ENCODE measurements around the gene TRAPPC5. TPM values are rescaled to one million over a fixed set of nuclear protein-coding genes. Genes with fewer than 3 reads are reported as not detected.
A peak's percentile ranks its signal among the peaks of the same experiment; 100 is the strongest.

TRAPPC5 gene
- total RNA-seq, 1 experiment from 2014 or later: 77.4 TPM

DNA sequence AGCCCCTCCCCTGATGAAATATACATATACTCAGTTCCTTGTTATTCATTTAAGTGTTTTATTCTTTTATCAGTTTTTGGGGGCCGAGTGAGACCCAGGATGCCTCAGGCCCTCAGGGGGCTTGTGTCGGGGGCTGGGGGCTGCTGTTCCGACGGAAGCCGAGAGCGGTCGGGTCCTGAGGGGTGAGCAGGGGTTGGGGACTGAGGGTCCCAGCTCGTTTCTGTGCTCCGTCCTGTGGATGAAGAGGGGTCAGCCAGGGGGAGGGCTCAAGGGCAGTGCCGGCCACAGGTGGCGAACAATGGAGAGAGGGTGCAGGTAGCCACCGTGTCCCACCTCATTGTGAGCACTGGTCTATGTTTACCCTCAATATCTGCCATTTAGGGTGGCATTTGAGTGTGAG is 49.1 kb upstream of the TRAPPC5 start:
- no peak overlapping the region for H4K8ac ChIP-seq (replicated peaks; ENCODE audit: insufficient read length, low read depth, low read length)
- no peak overlapping the region for H3K14ac ChIP-seq (ENCODE audit: insufficient read depth, low read length)
- peaks cover 16% of the 10 kb centered on the region; the same call in 1 of the 2 replicates for H3K27me3 ChIP-seq (ENCODE audit: insufficient read depth, low read length)
- TF ChIP-seq, protein P1, sequence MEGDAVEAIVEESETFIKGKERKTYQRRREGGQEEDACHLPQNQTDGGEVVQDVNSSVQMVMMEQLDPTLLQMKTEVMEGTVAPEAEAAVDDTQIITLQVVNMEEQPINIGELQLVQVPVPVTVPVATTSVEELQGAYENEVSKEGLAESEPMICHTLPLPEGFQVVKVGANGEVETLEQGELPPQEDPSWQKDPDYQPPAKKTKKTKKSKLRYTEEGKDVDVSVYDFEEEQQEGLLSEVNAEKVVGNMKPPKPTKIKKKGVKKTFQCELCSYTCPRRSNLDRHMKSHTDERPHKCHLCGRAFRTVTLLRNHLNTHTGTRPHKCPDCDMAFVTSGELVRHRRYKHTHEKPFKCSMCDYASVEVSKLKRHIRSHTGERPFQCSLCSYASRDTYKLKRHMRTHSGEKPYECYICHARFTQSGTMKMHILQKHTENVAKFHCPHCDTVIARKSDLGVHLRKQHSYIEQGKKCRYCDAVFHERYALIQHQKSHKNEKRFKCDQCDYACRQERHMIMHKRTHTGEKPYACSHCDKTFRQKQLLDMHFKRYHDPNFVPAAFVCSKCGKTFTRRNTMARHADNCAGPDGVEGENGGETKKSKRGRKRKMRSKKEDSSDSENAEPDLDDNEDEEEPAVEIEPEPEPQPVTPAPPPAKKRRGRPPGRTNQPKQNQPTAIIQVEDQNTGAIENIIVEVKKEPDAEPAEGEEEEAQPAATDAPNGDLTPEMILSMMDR (conservative IDR thresholded peaks at IDR 0.05): no peak
- H3K4ac ChIP-seq (ENCODE audit: low read depth, low read length): no peak overlapping the region
- H3K36me3 Mint-ChIP-seq (ENCODE audit: insufficient read depth in 1 of 3, low read depth in 3 of 3): peaks cover 4 to 16% (median 12%) of the 10 kb centered on the region in 3 experiments; a peak in 6 of 7 replicates
- H2BK120ac ChIP-seq (ENCODE audit: low read depth, low read length, poor library complexity, severe bottlenecking): no peak overlapping the region
- H4K20me1 ChIP-seq (ENCODE audit: control insufficient read depth, insufficient read depth, insufficient read length): no peaks in the 10 kb centered on the region
- H2BK12ac ChIP-seq (ENCODE audit: insufficient read length, low read depth, low read length): no peak overlapping the region
- no peak overlapping the region for H3K23ac ChIP-seq (ENCODE audit: insufficient read length, low read depth, low read length)
- H3K4me1 ChIP-seq (ENCODE audit: insufficient read depth, low read length): no peaks in the 10 kb centered on the region
- no peak overlapping the region for H4K5ac ChIP-seq (ENCODE audit: insufficient read length, low read depth, low read length)
- H3K23me2 ChIP-seq (ENCODE audit: insufficient read length, low read depth, low read length, poor library complexity, severe bottlenecking): peaks cover 14% of the 10 kb centered on the region
- H3K4me2 ChIP-seq (ENCODE audit: insufficient read depth, insufficient read length, low read length): no peak overlapping the region
- no peak overlapping the region for H2AFZ ChIP-seq (ENCODE audit: low read length)
- no peak overlapping the region for H3K18ac ChIP-seq (ENCODE audit: insufficient read length, low read depth, low read length)
- no peak overlapping the region for H3K27ac ChIP-seq (ENCODE audit: insufficient read length, low read depth, low read length)
- peaks cover 20% of the 10 kb centered on the region for H3K79me1 ChIP-seq (ENCODE audit: insufficient read depth, low read depth, low read length, poor library complexity, severe bottlenecking)
- H3K9me3 Mint-ChIP-seq: no peaks in the 10 kb centered on the region; a peak in 2 of 5 replicates
- H2BK20ac ChIP-seq (ENCODE audit: low read depth, low read length, poor library complexity, severe bottlenecking): no peak overlapping the region
- peak overlapping the region in 1 of 2 experiments; percentile 12; a peak in 1 of 5 replicates for H3K4me3 Mint-ChIP-seq
- H3K9me3 ChIP-seq (ENCODE audit: control insufficient read depth, low read depth, low read length): no peaks in the 10 kb centered on the region
- no peak overlapping the region for H3K9ac ChIP-seq (ENCODE audit: extremely low read depth, insufficient read length, low read length)
- no peak overlapping the region for H2BK15ac ChIP-seq (ENCODE audit: low read depth, low read length)
- no peak overlapping the region for H2BK5ac ChIP-seq (ENCODE audit: insufficient read length, low read length)
- DNase-seq: no peak
- peaks cover 15 to 28% of the 10 kb centered on the region in 2 experiments for H3K4me1 Mint-ChIP-seq
- H3K56ac ChIP-seq (ENCODE audit: insufficient read length, low read depth, low read length): no peak overlapping the region
- H3K27ac Mint-ChIP-seq: no peak overlapping the region
- WGBS (ENCODE audit: extremely low coverage, insufficient read length, low lambda C conversion rate): no CpG with 5 or more reads among the region's 12 CpGs
- H3K27me3 Mint-ChIP-seq (ENCODE audit: low read depth): peaks cover 27% of the 10 kb centered on the region
- H3T11ph ChIP-seq (ENCODE audit: low read length): no peak overlapping the region
- no peak overlapping the region for H2AK5ac ChIP-seq (ENCODE audit: insufficient read length, low read length)
- H4K91ac ChIP-seq (ENCODE audit: insufficient read length, low read depth, low read length): no peak overlapping the region
- peaks cover 26% of the 10 kb centered on the region; the same call in 1 of the 2 replicates for H3K79me2 ChIP-seq (ENCODE audit: insufficient read depth, low read length)

All from H9 (cell line).